SK-N-SH (cell line): Measurements from ENCODE around the gene PRKCB. TPM values are rescaled to one million over a fixed set of nuclear protein-coding genes. Genes with fewer than 3 reads are reported as not detected.

Experiments
- CTCF ChIA-PET: fragments of 300-600, 350-600 bp; formaldehyde crosslinking; extraction: SDS; loops from one replicate; lab custom pipeline; 2021; lab: Yijun Ruan, JAX
- POLR2A ChIA-PET: fragments of 350-600 bp; sonication (Branson Sonifier 250); formaldehyde crosslinking; extraction: SDS; loops from one replicate; lab custom pipeline; 2020; ENCODE audit warnings: antibody characterized with exemption, inconsistent platforms; lab: Yijun Ruan, JAX
- DNase-seq: peaks from one replicate; pipeline ENCODE4 v3.0.0; 2012
- H2AFZ ChIP-seq: fragments of 200-600 bp; sonication (generic); 2 replicates; pipeline ENCODE4 v1.8.1; 2016; ENCODE audit warnings: antibody characterized with exemption, mild to moderate bottlenecking, low read depth
- H3F3A ChIP-seq: fragments of 200-600 bp; sonication (generic); replicated peaks from 2 replicates; pipeline ENCODE3; 2016; ENCODE audit warnings: antibody characterized with exemption, mild to moderate bottlenecking; ENCODE audit not compliant: insufficient read depth
- H3K27ac ChIP-seq, 2 experiments: fragments of 200-500 bp in 1 of 2; fragments of 200-600 bp in 1 of 2; sonication (Bioruptor generic) in 1 of 2; sonication (generic), shearing (Covaris generic) in 1 of 2; 2 replicates each; pipeline versions ENCODE4 v1.5.1 to v1.6.1; 2014 to 2016; ENCODE audit warnings: low read depth in 2 of 2, inconsistent platforms in 1 of 2, low read length in 1 of 2, mild to moderate bottlenecking in 1 of 2, mixed read lengths in 1 of 2
- H3K27me3 ChIP-seq: fragments of 200-600 bp; sonication (generic), shearing (Covaris generic); 2 replicates; pipeline ENCODE4 v1.6.1; 2016; ENCODE audit warnings: mixed run types; ENCODE audit not compliant: insufficient read depth
- H3K36me3 ChIP-seq, 2 experiments: fragments of 200-500 bp in 1 of 2; fragments of 200-600 bp in 1 of 2; sonication (Bioruptor generic) in 1 of 2; sonication (generic) in 1 of 2; replicated peaks in 1 of 2; 2 replicates each; pipeline versions ENCODE3 to v1.5.1; 2014 to 2016; ENCODE audit warnings: low read length in 1 of 2, mild to moderate bottlenecking in 1 of 2; ENCODE audit not compliant: insufficient read depth in 2 of 2, control insufficient read depth in 1 of 2
- H3K4me1 ChIP-seq, 2 experiments: fragments of 200-500 bp in 1 of 2; fragments of 200-600 bp in 1 of 2; sonication (Bioruptor generic) in 1 of 2; sonication (generic), shearing (Covaris generic) in 1 of 2; 2 replicates each; pipeline versions ENCODE4 v1.5.1 to v1.6.1; 2014 to 2016; ENCODE audit warnings: low read depth in 1 of 2, low read length in 1 of 2, mixed run types in 1 of 2; ENCODE audit not compliant: insufficient read depth in 2 of 2, control insufficient read depth in 1 of 2
- H3K4me2 ChIP-seq: fragments of 200-600 bp; sonication (generic), shearing (Covaris generic); 2 replicates; pipeline ENCODE4 v1.6.1; 2017; ENCODE audit warnings: mixed run types
- H3K4me3 ChIP-seq, 2 experiments: fragments of 200-500 bp in 1 of 2; fragments of 200-600 bp in 1 of 2; sonication (Bioruptor generic) in 1 of 2; sonication (generic), shearing (Covaris generic) in 1 of 2; 2 replicates each; pipeline versions ENCODE4 v1.5.1 to v1.8.1; 2014 to 2016; ENCODE audit warnings: low read depth in 2 of 2, inconsistent platforms in 1 of 2, low read length in 1 of 2, mild to moderate bottlenecking in 1 of 2, mixed read lengths in 1 of 2, moderate library complexity in 1 of 2
- H3K79me2 ChIP-seq: fragments of 200-600 bp; sonication (generic); 2 replicates; pipeline ENCODE4 v1.8.1; 2017; ENCODE audit warnings: mild to moderate bottlenecking; ENCODE audit not compliant: insufficient read depth
- H3K9ac ChIP-seq: fragments of 200-600 bp; sonication (generic); 2 replicates; pipeline ENCODE4 v1.6.1; 2017; ENCODE audit warnings: mixed run types
- H3K9me2 ChIP-seq: fragments of 200-600 bp; sonication (generic); 2 replicates; pipeline ENCODE4 v1.6.1; 2017; ENCODE audit warnings: mixed run types
- H3K9me3 ChIP-seq: fragments of 200-600 bp; sonication (generic); 2 replicates; pipeline ENCODE4 v1.6.1; 2017; ENCODE audit warnings: mixed run types, mild to moderate bottlenecking, moderate library complexity
- H4K20me1 ChIP-seq: fragments of 200-600 bp; sonication (generic); 2 replicates; pipeline ENCODE4 v1.6.1; 2017; ENCODE audit warnings: mild to moderate bottlenecking, mixed run types; ENCODE audit not compliant: insufficient read depth
- ELF1 ChIP-seq: IDR thresholded peaks from 2 replicates; pipeline ENCODE4 v1.4.0; 2012
- EP300 ChIP-seq, 2 experiments: IDR thresholded peaks; 2 replicates each; pipeline versions ENCODE4 v1.4.0 to v1.6.1; 2012; ENCODE audit warnings: borderline replicate concordance in 1 of 2, low read depth in 1 of 2, low read length in 1 of 2
- FOXJ3 ChIP-seq: sonication (generic); formaldehyde crosslinking; IDR thresholded peaks from 2 replicates; pipeline ENCODE4 v1.5.1; 2020; ENCODE audit warnings: mild to moderate bottlenecking, missing genetic modification reagents
- FOXM1 ChIP-seq: IDR thresholded peaks from 2 replicates; pipeline ENCODE4 v1.4.0; 2012; ENCODE audit warnings: low read depth, mild to moderate bottlenecking
- NFIC ChIP-seq: IDR thresholded peaks from 2 replicates; pipeline ENCODE4 v1.4.0; 2012; ENCODE audit warnings: borderline replicate concordance
- NRF1 ChIP-seq: IDR thresholded peaks from 2 replicates; pipeline ENCODE4 v1.6.1; 2012; ENCODE audit warnings: low read depth, mild to moderate bottlenecking, low read length
- SMC3 ChIP-seq: IDR thresholded peaks from 2 replicates; pipeline ENCODE4 v1.6.1; 2012; ENCODE audit warnings: low read depth, low read length, improper control_type of control experiment
- YY1 ChIP-seq: IDR thresholded peaks from 2 replicates; pipeline ENCODE4 v1.4.0; 2012; ENCODE audit warnings: low read depth, mild to moderate bottlenecking
- WGBS: methylation state at CpG from one replicate; pipeline ENCODE4 v1.1.6; 2017; ENCODE audit warnings: low lambda C conversion rate; 5-methylcytosine and 5-hydroxymethylcytosine counted together
- polyA plus RNA-seq, 3 experiments: library from polyadenylated mRNA; depleted of rRNA; stranded (reverse); fragments of >200 nt; gene quantifications; 2 replicates each; pipeline ENCODE4 v1.2.3, GENCODE V29; 2012
- TF ChIP-seq, protein P1 (sequence below): IDR thresholded peaks from 2 replicates; pipeline ENCODE4 v1.4.0; 2012; ENCODE audit warnings: low read depth, borderline replicate concordance
- TF ChIP-seq, protein P2 (sequence below): IDR thresholded peaks from 2 replicates; pipeline ENCODE4; 2012
- TF ChIP-seq, protein P3 (sequence below): IDR thresholded peaks from 2 replicates; pipeline ENCODE4 v1.6.1; 2012; ENCODE audit warnings: mild to moderate bottlenecking, low read depth, low read length, moderate library complexity
- TF ChIP-seq, protein P4 (sequence below): fragments of 200-600 bp; sonication (generic); IDR thresholded peaks from 2 replicates; pipeline ENCODE4 v1.6.1; 2017; ENCODE audit warnings: antibody characterized with exemption, mild to moderate bottlenecking, moderate library complexity

Gene PRKCB
- polyA plus RNA-seq, 1 of the 3 experiments (the other 2 are of a cell fraction), result 0.12 TPM

DNA sequence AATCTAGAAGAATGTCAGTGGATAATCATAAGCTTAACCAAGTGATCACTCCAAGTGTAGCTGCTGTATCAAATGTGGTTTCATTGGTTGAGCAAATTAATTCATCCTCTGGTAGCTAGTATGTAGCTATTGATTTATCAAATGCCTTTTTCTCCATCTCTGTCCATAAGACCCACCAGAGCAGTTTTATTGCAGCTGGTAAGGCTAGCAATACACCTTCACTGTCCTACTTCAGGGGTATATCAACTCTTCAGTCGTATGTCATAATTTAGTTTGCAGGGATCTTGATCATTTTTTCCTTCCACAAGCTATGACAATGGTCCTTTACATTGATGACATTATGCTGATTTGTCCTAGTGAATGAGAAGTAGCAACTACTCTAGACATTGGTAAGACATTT is 158.8 kb downstream of the PRKCB start:
- CTCF ChIA-PET, result interaction anchor here (1.2 kb wide), 1 partner anchor 16 kb away, joined by 4 read pairs; no protein-coding TSS in a partner anchor
- no peak overlapping the region for H3K27ac ChIP-seq

More for the DNA sequence above, 158.8 kb downstream of the PRKCB start:
- POLR2A ChIA-PET, result no interaction called here
- Histone ChIP-seq H4K20me1 (no peaks in the 10 kb centered on the region), H3K4me1 (no peaks in the 10 kb centered on the region), H3K9me2 (no peaks in the 10 kb centered on the region), H3K9me3 (no peaks in the 10 kb centered on the region), H3K4me3 (no peak overlapping the region), H2AFZ (no peak overlapping the region), H3K79me2 (no peaks in the 10 kb centered on the region), H3K27me3 (no peaks in the 10 kb centered on the region)
- no peak for DNase-seq
- TF ChIP-seq, protein P1, sequence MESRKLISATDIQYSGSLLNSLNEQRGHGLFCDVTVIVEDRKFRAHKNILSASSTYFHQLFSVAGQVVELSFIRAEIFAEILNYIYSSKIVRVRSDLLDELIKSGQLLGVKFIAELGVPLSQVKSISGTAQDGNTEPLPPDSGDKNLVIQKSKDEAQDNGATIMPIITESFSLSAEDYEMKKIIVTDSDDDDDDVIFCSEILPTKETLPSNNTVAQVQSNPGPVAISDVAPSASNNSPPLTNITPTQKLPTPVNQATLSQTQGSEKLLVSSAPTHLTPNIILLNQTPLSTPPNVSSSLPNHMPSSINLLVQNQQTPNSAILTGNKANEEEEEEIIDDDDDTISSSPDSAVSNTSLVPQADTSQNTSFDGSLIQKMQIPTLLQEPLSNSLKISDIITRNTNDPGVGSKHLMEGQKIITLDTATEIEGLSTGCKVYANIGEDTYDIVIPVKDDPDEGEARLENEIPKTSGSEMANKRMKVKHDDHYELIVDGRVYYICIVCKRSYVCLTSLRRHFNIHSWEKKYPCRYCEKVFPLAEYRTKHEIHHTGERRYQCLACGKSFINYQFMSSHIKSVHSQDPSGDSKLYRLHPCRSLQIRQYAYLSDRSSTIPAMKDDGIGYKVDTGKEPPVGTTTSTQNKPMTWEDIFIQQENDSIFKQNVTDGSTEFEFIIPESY, result no peak
- TF ChIP-seq, protein P2, sequence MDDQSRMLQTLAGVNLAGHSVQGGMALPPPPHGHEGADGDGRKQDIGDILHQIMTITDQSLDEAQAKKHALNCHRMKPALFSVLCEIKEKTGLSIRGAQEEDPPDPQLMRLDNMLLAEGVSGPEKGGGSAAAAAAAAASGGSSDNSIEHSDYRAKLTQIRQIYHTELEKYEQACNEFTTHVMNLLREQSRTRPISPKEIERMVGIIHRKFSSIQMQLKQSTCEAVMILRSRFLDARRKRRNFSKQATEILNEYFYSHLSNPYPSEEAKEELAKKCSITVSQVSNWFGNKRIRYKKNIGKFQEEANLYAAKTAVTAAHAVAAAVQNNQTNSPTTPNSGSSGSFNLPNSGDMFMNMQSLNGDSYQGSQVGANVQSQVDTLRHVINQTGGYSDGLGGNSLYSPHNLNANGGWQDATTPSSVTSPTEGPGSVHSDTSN, result no peak
- no peak for TF ChIP-seq NRF1
- TF ChIP-seq FOXM1, result no peak
- no peak for TF ChIP-seq EP300 (IDR thresholded peaks at IDR 0.05; ENCODE audit: borderline replicate concordance in 1 of 2, low read depth in 1 of 2, low read length in 1 of 2)
- TF ChIP-seq NFIC, result no peak
- TF ChIP-seq YY1, result no peak
- TF ChIP-seq SMC3, result no peak
- no peak for TF ChIP-seq FOXJ3 (CRISPR knock-in tag)
- TF ChIP-seq, protein P3, sequence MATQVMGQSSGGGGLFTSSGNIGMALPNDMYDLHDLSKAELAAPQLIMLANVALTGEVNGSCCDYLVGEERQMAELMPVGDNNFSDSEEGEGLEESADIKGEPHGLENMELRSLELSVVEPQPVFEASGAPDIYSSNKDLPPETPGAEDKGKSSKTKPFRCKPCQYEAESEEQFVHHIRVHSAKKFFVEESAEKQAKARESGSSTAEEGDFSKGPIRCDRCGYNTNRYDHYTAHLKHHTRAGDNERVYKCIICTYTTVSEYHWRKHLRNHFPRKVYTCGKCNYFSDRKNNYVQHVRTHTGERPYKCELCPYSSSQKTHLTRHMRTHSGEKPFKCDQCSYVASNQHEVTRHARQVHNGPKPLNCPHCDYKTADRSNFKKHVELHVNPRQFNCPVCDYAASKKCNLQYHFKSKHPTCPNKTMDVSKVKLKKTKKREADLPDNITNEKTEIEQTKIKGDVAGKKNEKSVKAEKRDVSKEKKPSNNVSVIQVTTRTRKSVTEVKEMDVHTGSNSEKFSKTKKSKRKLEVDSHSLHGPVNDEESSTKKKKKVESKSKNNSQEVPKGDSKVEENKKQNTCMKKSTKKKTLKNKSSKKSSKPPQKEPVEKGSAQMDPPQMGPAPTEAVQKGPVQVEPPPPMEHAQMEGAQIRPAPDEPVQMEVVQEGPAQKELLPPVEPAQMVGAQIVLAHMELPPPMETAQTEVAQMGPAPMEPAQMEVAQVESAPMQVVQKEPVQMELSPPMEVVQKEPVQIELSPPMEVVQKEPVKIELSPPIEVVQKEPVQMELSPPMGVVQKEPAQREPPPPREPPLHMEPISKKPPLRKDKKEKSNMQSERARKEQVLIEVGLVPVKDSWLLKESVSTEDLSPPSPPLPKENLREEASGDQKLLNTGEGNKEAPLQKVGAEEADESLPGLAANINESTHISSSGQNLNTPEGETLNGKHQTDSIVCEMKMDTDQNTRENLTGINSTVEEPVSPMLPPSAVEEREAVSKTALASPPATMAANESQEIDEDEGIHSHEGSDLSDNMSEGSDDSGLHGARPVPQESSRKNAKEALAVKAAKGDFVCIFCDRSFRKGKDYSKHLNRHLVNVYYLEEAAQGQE, result no peak
- no peak for TF ChIP-seq ELF1
- TF ChIP-seq, protein P4, sequence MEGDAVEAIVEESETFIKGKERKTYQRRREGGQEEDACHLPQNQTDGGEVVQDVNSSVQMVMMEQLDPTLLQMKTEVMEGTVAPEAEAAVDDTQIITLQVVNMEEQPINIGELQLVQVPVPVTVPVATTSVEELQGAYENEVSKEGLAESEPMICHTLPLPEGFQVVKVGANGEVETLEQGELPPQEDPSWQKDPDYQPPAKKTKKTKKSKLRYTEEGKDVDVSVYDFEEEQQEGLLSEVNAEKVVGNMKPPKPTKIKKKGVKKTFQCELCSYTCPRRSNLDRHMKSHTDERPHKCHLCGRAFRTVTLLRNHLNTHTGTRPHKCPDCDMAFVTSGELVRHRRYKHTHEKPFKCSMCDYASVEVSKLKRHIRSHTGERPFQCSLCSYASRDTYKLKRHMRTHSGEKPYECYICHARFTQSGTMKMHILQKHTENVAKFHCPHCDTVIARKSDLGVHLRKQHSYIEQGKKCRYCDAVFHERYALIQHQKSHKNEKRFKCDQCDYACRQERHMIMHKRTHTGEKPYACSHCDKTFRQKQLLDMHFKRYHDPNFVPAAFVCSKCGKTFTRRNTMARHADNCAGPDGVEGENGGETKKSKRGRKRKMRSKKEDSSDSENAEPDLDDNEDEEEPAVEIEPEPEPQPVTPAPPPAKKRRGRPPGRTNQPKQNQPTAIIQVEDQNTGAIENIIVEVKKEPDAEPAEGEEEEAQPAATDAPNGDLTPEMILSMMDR, result no peak
- TF ChIP-seq, all 33 proteins: peak for 0
- Histone ChIP-seq H3F3A (no peaks in the 10 kb centered on the region), H3K9ac (no peak overlapping the region), H3K36me3 (no peaks in the 10 kb centered on the region), H3K4me2 (no peak overlapping the region)
- WGBS, result 0% methylated on average over 1 of the region's 1 CpG
